Dermis blood vessel endothelial cell (primary cell): ENCODE measurements around the gene TRIM40. TPM values are rescaled to one million over a fixed set of nuclear protein-coding genes. Genes with fewer than 3 reads are reported as not detected.
"Not testable (repeated sequence)": the region's sequence is repeated elsewhere in the genome, so short reads cannot be mapped to it uniquely, and the experiment has no call there.

Experiments
- DNase-seq: peaks from one replicate; pipeline ENCODE4 v3.0.0; 2010
- total RNA-seq: library from RNA; depleted of rRNA; stranded (reverse); fragments of >200 nt; gene quantifications from 2 replicates; pipeline ENCODE4 v1.2.3, GENCODE V29; 2014

Gene TRIM40
- total RNA-seq, 1 donor from 2014 or later: not detected

- DNase-seq: no peak
Observed at GRCh38 chr6:30113841-30114240, 22.1 kb upstream of the TRIM40 start.

GRCh38 chr6:30116724-30117123, 19.2 kb upstream of the TRIM40 start:
- no peak for DNase-seq

- not testable (repeated sequence) for DNase-seq
Observed at GRCh38 chr6:30118691-30119090, 17.2 kb upstream of the TRIM40 start.

GRCh38 chr6:30121446-30122366, 14.2 kb upstream of the TRIM40 start:
- no peak for DNase-seq

- no peak for DNase-seq
Observed at GRCh38 chr6:30122515-30122914, 13.4 kb upstream of the TRIM40 start.

- DNase-seq: no peak
Observed at GRCh38 chr6:30127238-30128093, 8.5 kb upstream of the TRIM40 start.

GRCh38 chr6:30129265-30130178, 6.4 kb upstream of the TRIM40 start:
- no peak for DNase-seq

- DNase-seq: no peak
Observed at GRCh38 chr6:30130179-30130679, 5.7 kb upstream of the TRIM40 start.

GRCh38 chr6:30130887-30131862, 4.8 kb upstream of the TRIM40 start:
- DNase-seq: peak; percentile 89

GRCh38 chr6:30131947-30132497, 3.9 kb upstream of the TRIM40 start:
- no peak for DNase-seq

- DNase-seq: no peak
Observed at GRCh38 chr6:30135147-30135546, 793 bp upstream of the TRIM40 start.

- DNase-seq: no peak
Observed at GRCh38 chr6:30136570-30137286, 788 bp downstream of the TRIM40 start.

- DNase-seq: not testable (repeated sequence)
Observed at GRCh38 chr6:30140240-30140639, 4.3 kb downstream of the TRIM40 start.

- DNase-seq: no peak
Observed at GRCh38 chr6:30142665-30143064, 6.7 kb downstream of the TRIM40 start.

- DNase-seq: no peak
Observed at GRCh38 chr6:30143780-30144179, 7.8 kb downstream of the TRIM40 start.

- DNase-seq: no peak
Observed at GRCh38 chr6:30144811-30145210, 8.9 kb downstream of the TRIM40 start.

- no peak for DNase-seq
Observed at GRCh38 chr6:30145818-30146217, 9.9 kb downstream of the TRIM40 start.

- DNase-seq: no peak
Observed at GRCh38 chr6:30147096-30147495, 11.2 kb downstream of the TRIM40 start.

GRCh38 chr6:30149234-30149633, 13.3 kb downstream of the TRIM40 start:
- DNase-seq: no peak
